Activated B cell treated with CpG ODN at 0.5 μM for 24 hours (primary cell): ENCODE data around the gene EHD2. TPM values are rescaled to one million over a fixed set of nuclear protein-coding genes. Genes with fewer than 3 reads are reported as not detected.
"Not testable (repeated sequence)": the region's sequence is repeated elsewhere in the genome, so short reads cannot be mapped to it uniquely, and the experiment has no call there.

ENCODE experiments used
- ATAC-seq: fragments of 200-7000 bp; cut with Tn5 transposase; one replicate; pipeline ENCODE4 v1.10.0; 2021; ENCODE audit warnings: low read depth, mild to moderate bottlenecking, moderate library complexity
- CTCF ChIA-PET: fragments of 350-600 bp; sonication (Branson Sonifier 250); formaldehyde crosslinking; loops from one replicate; lab custom pipeline; 2021; ENCODE audit warnings: antibody characterized with exemption; lab: Charles Lee
- POLR2A ChIA-PET: fragments of 350-600 bp; sonication (Branson Sonifier 250); formaldehyde crosslinking; loops from one replicate; lab custom pipeline; 2021; ENCODE audit warnings: antibody characterized with exemption; lab: Charles Lee
- DNase-seq: peaks from one replicate; pipeline ENCODE4 v3.0.0; 2022
- H3K27ac Mint-ChIP-seq: one replicate; pipeline ENCODE4 v1.8.0; 2020; ENCODE audit warnings: mixed read lengths
- H3K27me3 Mint-ChIP-seq: one replicate; pipeline ENCODE4 v1.8.0; 2021; ENCODE audit warnings: mixed read lengths
- H3K36me3 Mint-ChIP-seq: one replicate; pipeline ENCODE4 v1.8.0; 2021; ENCODE audit warnings: low read depth, mixed read lengths
- H3K4me1 Mint-ChIP-seq: one replicate; pipeline ENCODE4 v1.8.0; 2021; ENCODE audit warnings: mixed read lengths
- H3K4me3 Mint-ChIP-seq: one replicate; pipeline ENCODE4 v1.8.0; 2020; ENCODE audit warnings: mild to moderate bottlenecking, mixed read lengths
- H3K9me3 Mint-ChIP-seq: one replicate; pipeline ENCODE4 v1.8.0; 2020; ENCODE audit warnings: mixed read lengths
- intact Hi-C: fragments of 100-400 bp; cut with micrococcal nuclease; formaldehyde crosslinking; loops from one replicate; pipeline ENCODE4 v1.15.1; 2024
- total RNA-seq: library from RNA; stranded (reverse); gene quantifications from 2 replicates; pipeline ENCODE4 v1.2.3, GENCODE V29; 2022
- TF ChIP-seq, protein P1 (sequence below): fragments of 200-600 bp; IDR thresholded peaks from one replicate; pipeline ENCODE4 v1.8.0; 2022; ENCODE audit warnings: antibody characterized with exemption, mild to moderate bottlenecking

EHD2 gene
- total RNA-seq, 1 donor from 2014 or later = not detected

DNA sequence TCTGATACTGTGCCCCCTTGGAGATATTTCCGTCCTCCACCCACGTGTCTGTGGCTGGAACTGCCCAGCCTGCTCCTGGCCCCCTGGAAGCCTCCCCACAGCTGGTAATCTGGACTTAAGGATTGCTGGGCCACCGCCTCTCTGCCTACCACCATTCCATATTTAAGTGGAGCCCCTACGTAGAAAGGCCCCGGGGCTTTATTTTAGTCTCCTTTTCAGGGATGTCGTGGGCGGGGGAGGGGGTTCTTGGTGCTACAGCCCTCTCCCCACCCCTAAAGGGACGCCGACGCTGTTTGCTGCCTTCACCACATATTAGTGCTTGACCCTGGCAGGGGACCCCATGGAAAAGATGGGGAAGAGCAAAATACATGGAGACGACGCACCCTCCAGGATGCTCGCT is 29.4 kb downstream of the EHD2 start:
- Mint-ChIP-seq H3K4me1 (peaks cover 37% of the 10 kb centered on the region), H3K9me3 (no peaks in the 10 kb centered on the region), H3K27ac (no peak overlapping the region), H3K4me3 (peak overlapping the region; percentile 38), H3K36me3 (peaks cover 13% of the 10 kb centered on the region), H3K27me3 (no peaks in the 10 kb centered on the region)
- intact Hi-C loops = loop anchor here (1.0 kb wide), 2 partner anchors 29 to 306 kb away; partner anchors contain the start of gene EHD2
- ATAC-seq = no peak
- TF ChIP-seq, protein P1, sequence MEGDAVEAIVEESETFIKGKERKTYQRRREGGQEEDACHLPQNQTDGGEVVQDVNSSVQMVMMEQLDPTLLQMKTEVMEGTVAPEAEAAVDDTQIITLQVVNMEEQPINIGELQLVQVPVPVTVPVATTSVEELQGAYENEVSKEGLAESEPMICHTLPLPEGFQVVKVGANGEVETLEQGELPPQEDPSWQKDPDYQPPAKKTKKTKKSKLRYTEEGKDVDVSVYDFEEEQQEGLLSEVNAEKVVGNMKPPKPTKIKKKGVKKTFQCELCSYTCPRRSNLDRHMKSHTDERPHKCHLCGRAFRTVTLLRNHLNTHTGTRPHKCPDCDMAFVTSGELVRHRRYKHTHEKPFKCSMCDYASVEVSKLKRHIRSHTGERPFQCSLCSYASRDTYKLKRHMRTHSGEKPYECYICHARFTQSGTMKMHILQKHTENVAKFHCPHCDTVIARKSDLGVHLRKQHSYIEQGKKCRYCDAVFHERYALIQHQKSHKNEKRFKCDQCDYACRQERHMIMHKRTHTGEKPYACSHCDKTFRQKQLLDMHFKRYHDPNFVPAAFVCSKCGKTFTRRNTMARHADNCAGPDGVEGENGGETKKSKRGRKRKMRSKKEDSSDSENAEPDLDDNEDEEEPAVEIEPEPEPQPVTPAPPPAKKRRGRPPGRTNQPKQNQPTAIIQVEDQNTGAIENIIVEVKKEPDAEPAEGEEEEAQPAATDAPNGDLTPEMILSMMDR = no peak
- DNase-seq = no peak
- ChIA-PET POLR2A (interaction anchor here (1.2 to 1.5 kb wide), 2 partner anchors 9 to 306 kb away, joined by 3 read pairs; no protein-coding TSS in a partner anchor), CTCF (interaction anchor here (1.9 kb wide), 1 partner anchor 306 kb away, joined by 6 read pairs; no protein-coding TSS in a partner anchor)

DNA sequence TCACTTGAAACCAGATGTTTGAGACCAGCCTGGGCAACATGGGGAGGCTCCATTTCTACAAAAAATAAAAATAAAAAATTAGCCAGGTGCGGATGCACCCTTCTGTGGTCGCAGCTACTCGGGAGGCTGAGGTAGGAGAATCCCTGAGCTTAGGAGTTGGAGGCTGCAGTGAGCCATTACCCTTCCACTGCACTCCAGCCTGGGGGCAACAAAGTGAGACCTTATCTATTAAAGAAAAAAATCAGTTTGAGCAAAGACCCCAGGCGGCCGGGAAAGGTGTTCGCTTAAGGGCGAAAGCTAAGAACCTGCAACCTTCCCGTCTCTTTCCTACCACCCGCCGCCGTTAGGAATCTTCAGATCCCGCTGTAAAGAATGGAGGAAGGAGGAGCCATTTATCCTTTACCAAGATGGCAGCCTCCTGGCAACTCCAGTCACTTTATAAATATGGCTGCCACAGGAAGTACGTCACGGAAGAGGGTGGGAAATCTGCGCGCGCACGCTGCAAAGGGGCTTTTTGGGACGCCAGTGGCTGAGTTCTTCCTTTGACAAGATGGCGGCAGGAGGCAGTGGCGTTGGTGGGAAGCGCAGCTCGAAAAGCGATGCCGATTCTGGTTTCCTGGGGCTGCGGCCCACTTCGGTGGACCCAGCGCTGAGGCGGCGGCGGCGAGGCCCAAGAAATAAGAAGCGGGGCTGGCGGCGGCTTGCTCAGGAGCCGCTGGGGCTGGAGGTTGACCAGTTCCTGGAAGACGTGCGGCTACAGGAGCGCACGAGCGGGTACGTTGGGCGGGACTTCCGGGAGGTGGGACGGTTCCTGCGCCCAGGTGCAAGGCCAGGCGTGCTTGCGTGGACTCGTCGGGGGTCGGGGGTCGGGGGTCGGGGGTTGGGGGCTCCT is 32.0 kb downstream of the EHD2 start, which contains the start of gene NOP53:
TSS of gene NOP53 (plus strand) at position 537 of the 892 bp plus-strand sequence. CDS start at position 551, 14 bp downstream.
- Mint-ChIP-seq H3K4me3 (peak within 1 kb of the TSS; percentile 99), H3K27ac (peak within 1 kb of the TSS; percentile 100), H3K27me3 (no peaks in the 10 kb centered on the region), H3K4me1 (peaks cover 51% of the 10 kb centered on the region), H3K9me3 (no peaks in the 10 kb centered on the region), H3K36me3 (peaks cover 37% of the 10 kb centered on the region)
- ChIA-PET POLR2A (interaction anchor here (0.8 to 1.7 kb wide), 11 partner anchors 11 to 396 kb away, joined by 3 to 12 read pairs (median 5); partner anchors contain the start of genes DHX34, KPTN and NAPA), CTCF (interaction anchor here (0.6 to 2.2 kb wide), 4 partner anchors 33 to 1974 kb away, joined by 4 to 9 read pairs (median 6); partner anchors contain the start of gene EHD2)
- ATAC-seq = peak; percentile 78
- DNase-seq = peak; percentile 96
- intact Hi-C loops = loop anchor here (1.0 to 2.0 kb wide), 6 partner anchors 33 to 396 kb away; partner anchors contain the start of genes DHX34, KPTN and SELENOW
- TF ChIP-seq, protein P1 = no peak

DNA sequence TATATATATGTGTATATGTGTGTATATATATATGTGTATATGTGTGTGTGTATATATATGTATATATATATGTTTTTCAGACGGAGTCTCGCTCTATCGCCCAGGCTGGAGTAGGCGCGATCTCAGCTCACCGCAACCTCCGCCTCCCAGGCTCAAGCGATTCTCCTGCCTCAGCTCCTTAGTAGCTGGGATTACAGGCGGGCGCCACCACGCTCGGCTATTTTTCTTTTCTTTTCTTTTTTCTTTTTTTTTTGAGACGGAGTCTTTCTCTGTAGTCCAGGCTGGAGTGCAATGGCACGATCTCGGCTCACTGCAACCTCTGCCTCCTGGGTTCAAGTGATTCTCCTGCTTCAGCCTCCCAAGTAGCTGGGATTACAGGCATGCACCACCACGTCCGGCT is 32.9 kb downstream of the EHD2 start:
- POLR2A ChIA-PET = interaction anchor here (0.6 to 1.7 kb wide), 9 partner anchors 10 to 397 kb away, joined by 3 to 12 read pairs (median 5); partner anchors contain the start of genes DHX34, KPTN and NAPA
- ATAC-seq, H3K9me3 Mint-ChIP-seq, H3K27me3 Mint-ChIP-seq, DNase-seq, intact Hi-C loops: not testable (repeated sequence)
- Mint-ChIP-seq H3K4me3 (peak overlapping the region; percentile 99), H3K4me1 (peaks cover 51% of the 10 kb centered on the region), H3K36me3 (peaks cover 44% of the 10 kb centered on the region), H3K27ac (peak overlapping the region; percentile 100)
- CTCF ChIA-PET = interaction anchor here (1.2 to 2.2 kb wide), 2 partner anchors 33 to 310 kb away, joined by 8 to 9 read pairs; partner anchors contain the start of gene EHD2

DNA sequence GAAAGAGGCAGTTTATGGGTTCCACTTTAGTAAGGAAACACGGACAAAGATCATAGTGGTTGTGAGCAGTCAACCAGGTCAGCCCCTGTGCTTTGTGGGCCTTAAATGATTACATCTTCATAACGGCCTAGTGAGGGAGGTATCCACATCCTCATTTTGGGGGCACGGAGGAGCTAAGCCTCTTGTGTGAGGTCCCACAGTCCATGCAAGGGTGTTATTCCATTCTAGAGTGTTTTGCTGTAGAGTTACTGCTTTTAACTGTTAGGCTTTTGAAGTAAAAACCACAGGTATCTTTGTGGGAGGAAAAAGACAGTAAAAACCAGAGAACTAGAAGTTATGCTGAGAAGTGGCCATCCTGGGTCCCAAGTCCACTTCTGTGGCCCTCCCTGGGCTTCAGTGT is 36.1 kb downstream of the EHD2 start:
- CTCF ChIA-PET = no interaction called here
- POLR2A ChIA-PET = no interaction called here
- no peak overlapping the region for H3K27ac Mint-ChIP-seq
- DNase-seq = no peak
- no peak overlapping the region for H3K4me3 Mint-ChIP-seq
- peaks cover 74% of the 10 kb centered on the region for H3K36me3 Mint-ChIP-seq
- TF ChIP-seq, protein P1 = no peak
- peaks cover 31% of the 10 kb centered on the region for H3K4me1 Mint-ChIP-seq
- intact Hi-C loops = no loop called here
- H3K27me3 Mint-ChIP-seq = no peaks in the 10 kb centered on the region
- ATAC-seq = no peak
- H3K9me3 Mint-ChIP-seq = no peaks in the 10 kb centered on the region

DNA sequence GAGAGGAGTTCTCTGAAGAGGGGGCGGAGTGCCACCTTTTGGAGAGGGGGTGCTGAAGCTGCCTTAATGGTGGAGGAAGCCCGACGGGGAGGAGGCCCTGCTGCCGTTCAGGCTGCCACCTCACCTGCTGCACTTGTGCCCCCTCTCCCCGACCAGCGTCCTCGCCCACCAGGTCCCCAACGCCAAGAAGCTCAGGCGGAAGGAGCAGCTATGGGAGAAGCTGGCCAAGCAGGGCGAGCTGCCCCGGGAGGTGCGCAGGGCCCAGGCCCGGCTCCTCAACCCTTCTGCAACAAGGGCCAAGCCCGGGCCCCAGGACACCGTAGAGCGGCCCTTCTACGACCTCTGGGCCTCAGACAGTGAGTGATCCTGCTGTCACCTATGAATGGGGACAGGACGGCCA is 37.5 kb downstream of the EHD2 start:
- H3K36me3 Mint-ChIP-seq = peaks cover 76% of the 10 kb centered on the region
- intact Hi-C loops = no loop called here
- ChIA-PET POLR2A (no interaction called here), CTCF (no interaction called here)
- H3K27ac Mint-ChIP-seq = no peak overlapping the region
- no peaks in the 10 kb centered on the region for H3K27me3 Mint-ChIP-seq
- TF ChIP-seq, protein P1 = no peak
- no peak overlapping the region for H3K4me3 Mint-ChIP-seq
- ATAC-seq = no peak
- peaks cover 21% of the 10 kb centered on the region for H3K4me1 Mint-ChIP-seq
- DNase-seq = no peak
- no peaks in the 10 kb centered on the region for H3K9me3 Mint-ChIP-seq
